PC-9 (cell line): ENCODE results near the gene GOLGA6A.

Experiments
- EZH2 ChIP-seq: fragments of 200-600 bp; sonication (generic); IDR thresholded peaks from 2 replicates; pipeline ENCODE4 v1.8.0; 2017; ENCODE audit warnings: antibody characterized with exemption, low read depth
- TF ChIP-seq, protein P1 (sequence below): fragments of 200-600 bp; sonication (generic); conservative IDR thresholded peaks from 2 replicates; pipeline ENCODE4 v1.6.1; 2017; ENCODE audit warnings: mixed run types, antibody characterized with exemption, mild to moderate bottlenecking, moderate library complexity

DNA sequence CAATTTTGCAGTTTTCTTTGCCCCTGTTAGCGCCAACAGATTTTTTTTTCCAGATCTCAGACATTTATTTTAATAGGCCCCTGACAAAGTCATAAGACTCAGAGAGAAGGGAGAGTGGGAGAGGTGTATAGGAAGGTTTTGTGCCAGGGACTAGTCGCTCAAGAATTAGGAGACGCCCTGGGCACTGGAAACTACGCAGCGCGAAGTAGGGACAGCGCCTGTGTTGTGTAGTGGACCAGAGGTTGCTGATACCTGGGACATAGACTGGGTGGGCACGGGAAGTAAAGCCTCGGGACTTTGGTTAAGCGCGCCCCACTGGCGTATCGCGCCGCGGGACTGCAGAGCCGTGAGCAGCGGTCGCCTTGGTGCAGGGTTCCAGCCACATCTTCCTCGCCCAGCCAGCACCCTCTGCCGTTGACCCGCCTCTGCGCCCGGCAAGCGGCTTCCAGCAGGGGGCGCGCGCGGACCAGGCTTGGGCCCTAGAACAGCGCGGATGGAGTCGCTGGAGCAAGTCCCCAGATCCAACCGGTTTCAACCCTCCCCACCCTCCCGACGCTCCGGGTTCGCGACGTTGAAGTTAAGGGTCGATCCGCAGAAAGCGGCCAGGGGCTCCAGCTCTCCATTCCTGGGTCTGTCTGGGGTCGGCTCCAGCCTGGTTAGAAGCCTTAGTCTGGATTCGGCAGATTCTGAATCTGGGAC, 45.1 kb upstream of the GOLGA6A start:
- TF ChIP-seq, protein P1, sequence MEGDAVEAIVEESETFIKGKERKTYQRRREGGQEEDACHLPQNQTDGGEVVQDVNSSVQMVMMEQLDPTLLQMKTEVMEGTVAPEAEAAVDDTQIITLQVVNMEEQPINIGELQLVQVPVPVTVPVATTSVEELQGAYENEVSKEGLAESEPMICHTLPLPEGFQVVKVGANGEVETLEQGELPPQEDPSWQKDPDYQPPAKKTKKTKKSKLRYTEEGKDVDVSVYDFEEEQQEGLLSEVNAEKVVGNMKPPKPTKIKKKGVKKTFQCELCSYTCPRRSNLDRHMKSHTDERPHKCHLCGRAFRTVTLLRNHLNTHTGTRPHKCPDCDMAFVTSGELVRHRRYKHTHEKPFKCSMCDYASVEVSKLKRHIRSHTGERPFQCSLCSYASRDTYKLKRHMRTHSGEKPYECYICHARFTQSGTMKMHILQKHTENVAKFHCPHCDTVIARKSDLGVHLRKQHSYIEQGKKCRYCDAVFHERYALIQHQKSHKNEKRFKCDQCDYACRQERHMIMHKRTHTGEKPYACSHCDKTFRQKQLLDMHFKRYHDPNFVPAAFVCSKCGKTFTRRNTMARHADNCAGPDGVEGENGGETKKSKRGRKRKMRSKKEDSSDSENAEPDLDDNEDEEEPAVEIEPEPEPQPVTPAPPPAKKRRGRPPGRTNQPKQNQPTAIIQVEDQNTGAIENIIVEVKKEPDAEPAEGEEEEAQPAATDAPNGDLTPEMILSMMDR = peak; percentile 92
- TF ChIP-seq EZH2 = no peak
